ENCODE measurements around the gene LRMDA. TPM values are rescaled to one million over a fixed set of nuclear protein-coding genes. Genes with fewer than 3 reads are reported as not detected.

Gene LRMDA
- total and polyA plus RNA-seq, 12 donors, result 30.7 to 132 (median 78.1) TPM

DNA sequence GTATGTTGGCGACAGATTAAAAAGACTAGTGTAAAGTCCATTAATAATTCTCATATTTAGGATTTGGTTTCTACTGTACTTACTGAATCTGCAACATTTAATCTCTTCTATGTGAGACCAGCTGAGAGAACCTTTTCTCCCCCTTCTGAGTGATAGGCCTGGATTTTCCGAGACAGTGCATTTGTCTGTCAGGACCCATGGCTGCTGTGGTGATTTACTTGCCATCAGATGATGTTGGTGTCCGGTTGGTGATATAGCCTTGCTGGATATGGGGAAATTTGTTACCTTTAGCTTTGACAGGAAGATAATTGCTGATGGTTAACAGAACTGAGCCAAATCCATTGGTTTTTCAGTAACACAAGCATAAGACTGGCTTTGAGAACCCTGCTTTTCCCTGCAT, 517.2 kb downstream of the LRMDA start:
- H3K27ac ChIP-seq, result no peak overlapping the region
- DNase-seq, result no peak
- TF ChIP-seq, protein P1, sequence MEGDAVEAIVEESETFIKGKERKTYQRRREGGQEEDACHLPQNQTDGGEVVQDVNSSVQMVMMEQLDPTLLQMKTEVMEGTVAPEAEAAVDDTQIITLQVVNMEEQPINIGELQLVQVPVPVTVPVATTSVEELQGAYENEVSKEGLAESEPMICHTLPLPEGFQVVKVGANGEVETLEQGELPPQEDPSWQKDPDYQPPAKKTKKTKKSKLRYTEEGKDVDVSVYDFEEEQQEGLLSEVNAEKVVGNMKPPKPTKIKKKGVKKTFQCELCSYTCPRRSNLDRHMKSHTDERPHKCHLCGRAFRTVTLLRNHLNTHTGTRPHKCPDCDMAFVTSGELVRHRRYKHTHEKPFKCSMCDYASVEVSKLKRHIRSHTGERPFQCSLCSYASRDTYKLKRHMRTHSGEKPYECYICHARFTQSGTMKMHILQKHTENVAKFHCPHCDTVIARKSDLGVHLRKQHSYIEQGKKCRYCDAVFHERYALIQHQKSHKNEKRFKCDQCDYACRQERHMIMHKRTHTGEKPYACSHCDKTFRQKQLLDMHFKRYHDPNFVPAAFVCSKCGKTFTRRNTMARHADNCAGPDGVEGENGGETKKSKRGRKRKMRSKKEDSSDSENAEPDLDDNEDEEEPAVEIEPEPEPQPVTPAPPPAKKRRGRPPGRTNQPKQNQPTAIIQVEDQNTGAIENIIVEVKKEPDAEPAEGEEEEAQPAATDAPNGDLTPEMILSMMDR (IDR thresholded peaks at IDR 0.05), result no peak
- TF ChIP-seq POLR2A (IDR thresholded peaks at IDR 0.05), result no peak
- intact Hi-C loops (cut with DNase I), result no loop called here
- H3K4me1 ChIP-seq (replicated peaks in 1 of 2), result no peaks in the 10 kb centered on the region
- H3K36me3 ChIP-seq (replicated peaks in 1 of 2), result no peaks in the 10 kb centered on the region
- WGBS, 4 donors, result 92 to 98% (median 95%) methylated on average over 3 of the region's 3 CpGs
- H3K27me3 ChIP-seq, result no peaks in the 10 kb centered on the region
- H3K4me3 ChIP-seq, result no peak overlapping the region
- peaks cover 0 to 7% (median 0%) of the 10 kb centered on the region in 3 donors for H3K9me3 ChIP-seq (replicated peaks in 1 of 3)

DNA sequence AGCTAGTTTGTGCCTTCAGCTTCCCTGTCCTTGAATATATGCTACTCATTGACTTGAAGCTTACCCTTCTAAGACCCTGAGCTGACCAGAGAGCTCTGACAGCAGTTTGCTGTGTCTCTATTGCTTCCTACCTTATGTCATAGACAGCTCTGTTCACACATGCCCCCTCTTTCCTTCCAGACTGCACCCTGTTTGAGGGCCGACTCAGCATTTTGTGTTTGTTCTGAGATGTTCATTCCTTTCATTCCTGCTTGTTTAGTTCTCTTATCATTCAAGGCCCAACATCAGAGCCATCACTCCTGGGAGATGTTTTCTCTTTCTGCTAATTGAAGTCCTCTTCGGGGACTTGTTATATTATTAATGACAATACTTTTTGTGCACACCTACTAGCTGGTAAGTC, 518.9 kb downstream of the LRMDA start:
- 65 to 77% (median 71%) methylated on average over 2 of the region's 2 CpGs for WGBS, 4 donors
- Histone ChIP-seq H3K4me1 (replicated peaks in 1 of 2) (no peaks in the 10 kb centered on the region), H3K9me3 (replicated peaks in 1 of 3) (no peaks in the 10 kb centered on the region), H3K27ac (no peak overlapping the region), H3K27me3 (no peaks in the 10 kb centered on the region), H3K36me3 (replicated peaks in 1 of 2) (no peaks in the 10 kb centered on the region), H3K4me3 (no peak overlapping the region)
- intact Hi-C loops (cut with DNase I), result no loop called here
- DNase-seq, result no peak
- TF ChIP-seq, protein P1 (IDR thresholded peaks at IDR 0.05), result no peak
- TF ChIP-seq POLR2A (IDR thresholded peaks at IDR 0.05), result no peak

- Histone ChIP-seq H3K9me3 (replicated peaks in 1 of 3) (no peaks in the 10 kb centered on the region), H3K4me3 (no peak overlapping the region), H3K36me3 (replicated peaks in 1 of 2) (no peaks in the 10 kb centered on the region), H3K27me3 (no peaks in the 10 kb centered on the region), H3K4me1 (replicated peaks in 1 of 2) (no peaks in the 10 kb centered on the region), H3K27ac (no peak overlapping the region)
- WGBS, 4 donors, result 83 to 91% (median 87%) methylated on average over 7 of the region's 7 CpGs
- DNase-seq, result no peak
- intact Hi-C loops (cut with DNase I), result no loop called here
- TF ChIP-seq, protein P1 (IDR thresholded peaks at IDR 0.05), result no peak
- no peak for TF ChIP-seq POLR2A (IDR thresholded peaks at IDR 0.05)
These were observed 519.7 kb downstream of the LRMDA start for GRCh38 chr10:75950997-75951589.

- 93 to 94% (median 94%) methylated on average over 7 of the region's 7 CpGs for WGBS, 4 donors
These were observed 520.2 kb downstream of the LRMDA start for GRCh38 chr10:75951627-75952026.

More at GRCh38 chr10:75951627-75952026, 520.2 kb downstream of the LRMDA start:
- intact Hi-C loops (cut with DNase I), result no loop called here
- Histone ChIP-seq H3K27me3 (no peaks in the 10 kb centered on the region), H3K4me3 (no peak overlapping the region), H3K9me3 (replicated peaks in 1 of 3) (no peaks in the 10 kb centered on the region), H3K4me1 (replicated peaks in 1 of 2) (peaks cover 0 to under 1% of the 10 kb centered on the region in 2 donors), H3K27ac (no peak overlapping the region), H3K36me3 (replicated peaks in 1 of 2) (no peaks in the 10 kb centered on the region)
- no peak for DNase-seq
- TF ChIP-seq POLR2A (IDR thresholded peaks at IDR 0.05), result no peak
- TF ChIP-seq, protein P1 (IDR thresholded peaks at IDR 0.05), result no peak

All from adrenal gland (tissue), 12 donors.